ENCODE data around the gene IP6K1. TPM values are rescaled to one million over a fixed set of nuclear protein-coding genes. Genes with fewer than 3 reads are reported as not detected.

IP6K1 gene
- total RNA-seq, 2 donors from 2014 or later = 19.8 to 27.5 TPM

GRCh38 chr3:49720855-49721595 lies 65.3 kb downstream of the IP6K1 start:
- no peaks in the 10 kb centered on the region for H3K27me3 ChIP-seq
- 56 to 69% methylated on average over 4 of the region's 4 CpGs for WGBS, 2 donors
- peak overlapping the region in 1 of 4 donors; percentile 66 for H3K27ac ChIP-seq
- H3K9me3 ChIP-seq = no peaks in the 10 kb centered on the region
- H3K4me1 ChIP-seq = peaks cover 62% of the 10 kb centered on the region
- DNase-seq (peak in 1 of 4 donors; percentile 11), ATAC-seq (no peak)
- peak in 1 of 3 donors; percentile 20 for TF ChIP-seq POLR2A (IDR thresholded peaks at IDR 0.05)
- TF ChIP-seq, protein P1, sequence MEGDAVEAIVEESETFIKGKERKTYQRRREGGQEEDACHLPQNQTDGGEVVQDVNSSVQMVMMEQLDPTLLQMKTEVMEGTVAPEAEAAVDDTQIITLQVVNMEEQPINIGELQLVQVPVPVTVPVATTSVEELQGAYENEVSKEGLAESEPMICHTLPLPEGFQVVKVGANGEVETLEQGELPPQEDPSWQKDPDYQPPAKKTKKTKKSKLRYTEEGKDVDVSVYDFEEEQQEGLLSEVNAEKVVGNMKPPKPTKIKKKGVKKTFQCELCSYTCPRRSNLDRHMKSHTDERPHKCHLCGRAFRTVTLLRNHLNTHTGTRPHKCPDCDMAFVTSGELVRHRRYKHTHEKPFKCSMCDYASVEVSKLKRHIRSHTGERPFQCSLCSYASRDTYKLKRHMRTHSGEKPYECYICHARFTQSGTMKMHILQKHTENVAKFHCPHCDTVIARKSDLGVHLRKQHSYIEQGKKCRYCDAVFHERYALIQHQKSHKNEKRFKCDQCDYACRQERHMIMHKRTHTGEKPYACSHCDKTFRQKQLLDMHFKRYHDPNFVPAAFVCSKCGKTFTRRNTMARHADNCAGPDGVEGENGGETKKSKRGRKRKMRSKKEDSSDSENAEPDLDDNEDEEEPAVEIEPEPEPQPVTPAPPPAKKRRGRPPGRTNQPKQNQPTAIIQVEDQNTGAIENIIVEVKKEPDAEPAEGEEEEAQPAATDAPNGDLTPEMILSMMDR (IDR thresholded peaks at IDR 0.05) = no peak
- H3K36me3 ChIP-seq (replicated peaks in 1 of 2; ENCODE audit: insufficient read depth in 1 of 2, low read depth in 2 of 2) = peaks cover 0 to 4% of the 10 kb centered on the region in 2 donors
- H3K4me3 ChIP-seq = no peak overlapping the region
- intact Hi-C loops (cut with DNase I) = no loop called here

GRCh38 chr3:49719214-49719884 lies 67.0 kb downstream of the IP6K1 start, which contains the start of gene AMIGO3:
AMIGO3 (minus strand) TSS chr3:49719684; CDS start chr3:49719465, 219 bp downstream.
- peak; percentile 97 to 98 (median 98) for DNase-seq
- peak; percentile 71 for ATAC-seq
- intact Hi-C loops (cut with DNase I) = no loop called here
- Histone ChIP-seq H3K4me3 (no peak within 1 kb of the TSS), H3K4me1 (peaks cover 53% of the 10 kb centered on the region), H3K36me3 (replicated peaks in 1 of 2; ENCODE audit: insufficient read depth in 1 of 2, low read depth in 2 of 2) (peaks cover 0 to 4% of the 10 kb centered on the region in 2 donors), H3K27ac (peak within 1 kb of the TSS; percentile 1 to 69 (median 59)), H3K9me3 (no peaks in the 10 kb centered on the region), H3K27me3 (no peaks in the 10 kb centered on the region)
- TF ChIP-seq, protein P1 (IDR thresholded peaks at IDR 0.05) = peak; percentile 42 to 92 (median 63)
- TF ChIP-seq POLR2A (IDR thresholded peaks at IDR 0.05) = peak; percentile 82 to 87 (median 84)
- 1 to 2% methylated on average over 7 to 50 of the region's 50 CpGs for WGBS, 2 donors

- TF ChIP-seq, protein P1 (IDR thresholded peaks at IDR 0.05) = no peak
- TF ChIP-seq POLR2A (IDR thresholded peaks at IDR 0.05) = no peak
- Histone ChIP-seq H3K4me1 (peaks cover 51% of the 10 kb centered on the region), H3K36me3 (replicated peaks in 1 of 2; ENCODE audit: insufficient read depth in 1 of 2, low read depth in 2 of 2) (peaks cover 0 to 4% of the 10 kb centered on the region in 2 donors), H3K27ac (peak overlapping the region in 3 of 4 donors; percentile 1 to 69 (median 66)), H3K9me3 (no peaks in the 10 kb centered on the region), H3K4me3 (no peak overlapping the region), H3K27me3 (no peaks in the 10 kb centered on the region)
- intact Hi-C loops (cut with DNase I) = no loop called here
- DNase-seq (peak in 1 of 4 donors; percentile 45), ATAC-seq (no peak)
- WGBS, 2 donors = 15 to 26% methylated on average over 19 to 31 of the region's 33 CpGs
These were observed 67.5 kb downstream of the IP6K1 start for GRCh38 chr3:49718858-49719213.

DNA sequence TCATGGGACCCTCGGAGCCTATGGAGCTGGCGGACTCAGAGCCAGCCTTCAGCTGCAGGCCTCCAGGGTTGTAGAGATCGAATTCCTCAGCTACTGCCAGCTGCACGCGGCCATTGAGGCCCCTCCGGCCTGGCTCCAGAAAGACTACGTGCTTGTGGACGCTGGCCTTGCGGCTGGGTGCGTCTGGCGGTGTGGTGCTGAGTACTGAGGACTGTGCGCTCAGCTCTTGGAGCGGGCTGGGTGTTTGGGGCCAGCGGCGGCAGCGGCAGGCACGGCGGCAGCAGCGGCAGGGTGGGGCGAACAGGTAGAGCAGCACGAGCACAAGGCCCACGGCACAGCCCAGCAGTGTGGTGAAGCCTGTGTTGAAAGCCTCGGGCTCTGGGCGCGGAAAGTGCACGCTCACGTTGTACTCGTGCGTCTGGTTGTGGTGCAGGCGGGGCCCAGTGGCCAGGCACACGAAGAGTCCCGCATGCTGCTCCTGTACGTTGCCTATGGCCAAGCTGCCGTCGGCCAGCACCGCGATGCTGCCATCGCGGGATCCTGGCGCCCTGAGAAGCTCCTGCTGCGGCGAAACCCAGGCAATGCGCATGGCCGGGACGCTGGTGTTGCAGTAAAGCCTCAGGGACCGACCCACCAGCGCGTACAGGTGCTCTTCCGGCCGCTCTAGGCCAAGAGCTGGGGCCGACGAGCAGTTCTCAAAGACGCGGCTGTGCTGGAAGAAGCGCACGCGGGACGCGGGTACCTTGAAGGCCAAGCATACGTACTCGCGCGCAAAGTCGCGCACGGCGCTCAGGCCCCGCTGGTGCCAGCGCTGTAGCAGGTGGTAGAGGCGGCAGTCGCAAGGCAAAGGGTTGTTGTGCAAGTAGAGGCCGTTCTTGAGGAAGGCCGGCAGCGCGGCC lies 68.1 kb downstream of the IP6K1 start:
- H3K27me3 ChIP-seq = no peaks in the 10 kb centered on the region
- intact Hi-C loops (cut with DNase I) = no loop called here
- no peak for TF ChIP-seq POLR2A (IDR thresholded peaks at IDR 0.05)
- TF ChIP-seq, protein P1 (IDR thresholded peaks at IDR 0.05) = no peak
- ATAC-seq (no peak), DNase-seq (peak in 2 of 4 donors; percentile 43 to 46)
- WGBS, 2 donors = 66 to 75% methylated on average over 44 to 73 of the region's 75 CpGs
- no peaks in the 10 kb centered on the region for H3K9me3 ChIP-seq
- H3K4me3 ChIP-seq = no peak overlapping the region
- peaks cover 48% of the 10 kb centered on the region for H3K4me1 ChIP-seq
- H3K27ac ChIP-seq = no peak overlapping the region
- H3K36me3 ChIP-seq (replicated peaks in 1 of 2; ENCODE audit: insufficient read depth in 1 of 2, low read depth in 2 of 2) = peaks cover 0 to 4% of the 10 kb centered on the region in 2 donors
